Measurements from ENCODE around the gene TMPRSS7. TPM values are rescaled to one million over a fixed set of nuclear protein-coding genes. Genes with fewer than 3 reads are reported as not detected.
"Not testable (repeated sequence)": the region's sequence is repeated elsewhere in the genome, so short reads cannot be mapped to it uniquely, and the experiment has no call there.

The TMPRSS7 gene
- total RNA-seq, 1 donor from 2014 or later: not detected

DNA sequence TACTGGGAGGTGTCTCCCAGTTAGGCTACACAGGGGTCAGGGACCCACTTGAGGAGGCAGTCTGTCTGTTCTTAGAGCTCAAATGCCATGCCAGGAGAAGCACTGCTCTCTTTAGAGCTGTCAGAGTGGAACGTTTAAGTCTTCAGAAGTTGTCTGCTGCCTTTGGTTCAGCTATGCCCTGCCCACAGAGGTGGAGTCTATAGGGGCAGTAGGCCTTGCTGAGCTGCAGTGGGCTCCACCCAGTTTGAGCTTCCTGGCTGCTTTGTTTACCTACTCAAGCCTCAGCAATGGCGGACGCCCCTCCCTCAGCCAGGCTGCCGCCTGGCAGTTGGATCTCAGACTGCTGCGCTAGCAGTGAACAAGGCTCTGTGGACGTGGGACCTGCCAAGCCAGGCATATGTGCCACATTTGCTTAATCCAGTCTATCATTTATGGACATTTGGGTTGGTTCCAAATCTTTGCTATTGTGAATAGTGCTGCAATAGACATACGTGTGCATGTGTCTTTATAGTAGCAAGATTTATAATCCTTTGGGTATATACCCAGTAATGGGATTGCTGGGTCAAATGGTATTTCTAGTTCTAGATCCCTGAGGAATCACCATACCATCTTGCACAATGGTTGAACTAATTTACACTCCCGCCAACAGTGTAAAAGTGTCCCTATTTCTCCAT is 38.0 kb downstream of the TMPRSS7 start:
- DNase-seq: not testable (repeated sequence)

DNA sequence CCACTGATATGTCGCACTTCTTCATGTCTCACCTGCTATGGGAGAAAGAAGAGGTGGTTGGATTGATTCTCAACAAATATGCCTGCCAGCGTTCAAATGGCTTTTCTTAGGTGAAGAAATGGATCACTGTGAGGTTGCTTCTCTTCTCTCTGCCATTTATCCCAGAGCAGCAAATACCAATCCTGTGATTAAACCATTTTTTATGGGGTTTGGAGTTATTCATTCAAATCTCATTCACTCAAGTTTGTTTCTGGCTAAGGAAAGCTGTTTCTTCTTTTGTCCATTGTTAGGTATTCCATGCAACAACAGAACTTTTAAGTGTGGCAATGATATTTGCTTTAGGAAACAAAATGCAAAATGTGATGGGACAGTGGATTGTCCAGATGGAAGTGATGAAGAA is 39.5 kb downstream of the TMPRSS7 start:
- no peak for DNase-seq

DNA sequence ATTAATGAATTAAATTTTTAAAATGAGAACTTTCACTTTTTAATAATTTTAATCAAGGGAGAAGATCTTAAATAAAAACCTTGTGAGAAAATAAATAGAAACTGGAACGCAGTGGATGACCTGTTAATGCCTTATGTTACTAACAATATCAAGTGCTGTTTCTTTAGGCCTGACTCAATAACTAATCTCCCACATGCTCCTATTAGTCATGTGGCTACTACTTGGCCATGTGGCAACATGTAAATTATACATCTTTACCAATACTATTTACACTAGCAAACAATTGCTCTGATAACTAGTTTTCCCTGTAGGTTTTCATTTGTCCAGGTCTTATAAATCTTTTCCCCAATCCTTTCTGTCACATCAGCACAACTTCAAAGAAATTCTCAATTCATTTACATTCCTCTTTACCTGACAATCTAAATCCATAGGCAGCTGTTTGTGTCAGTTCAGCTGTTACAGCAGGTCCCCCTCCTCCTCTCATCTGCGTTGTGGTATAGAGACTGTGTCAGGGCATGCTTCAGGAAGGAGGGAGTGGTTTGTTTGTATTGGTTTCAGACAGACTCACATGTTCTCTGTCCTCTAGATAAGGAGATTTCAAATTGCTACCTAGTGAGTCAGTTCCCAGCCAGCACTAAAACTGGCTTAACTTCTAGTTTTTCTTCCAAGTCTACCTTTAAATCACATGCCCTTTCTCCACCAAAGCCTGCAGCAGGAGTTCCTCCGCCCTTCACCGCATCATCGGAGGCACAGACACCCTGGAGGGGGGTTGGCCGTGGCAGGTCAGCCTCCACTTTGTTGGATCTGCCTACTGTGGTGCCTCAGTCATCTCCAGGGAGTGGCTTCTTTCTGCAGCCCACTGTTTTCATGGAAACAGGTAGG is 40.3 kb downstream of the TMPRSS7 start:
- DNase-seq: peak; percentile 62

DNA sequence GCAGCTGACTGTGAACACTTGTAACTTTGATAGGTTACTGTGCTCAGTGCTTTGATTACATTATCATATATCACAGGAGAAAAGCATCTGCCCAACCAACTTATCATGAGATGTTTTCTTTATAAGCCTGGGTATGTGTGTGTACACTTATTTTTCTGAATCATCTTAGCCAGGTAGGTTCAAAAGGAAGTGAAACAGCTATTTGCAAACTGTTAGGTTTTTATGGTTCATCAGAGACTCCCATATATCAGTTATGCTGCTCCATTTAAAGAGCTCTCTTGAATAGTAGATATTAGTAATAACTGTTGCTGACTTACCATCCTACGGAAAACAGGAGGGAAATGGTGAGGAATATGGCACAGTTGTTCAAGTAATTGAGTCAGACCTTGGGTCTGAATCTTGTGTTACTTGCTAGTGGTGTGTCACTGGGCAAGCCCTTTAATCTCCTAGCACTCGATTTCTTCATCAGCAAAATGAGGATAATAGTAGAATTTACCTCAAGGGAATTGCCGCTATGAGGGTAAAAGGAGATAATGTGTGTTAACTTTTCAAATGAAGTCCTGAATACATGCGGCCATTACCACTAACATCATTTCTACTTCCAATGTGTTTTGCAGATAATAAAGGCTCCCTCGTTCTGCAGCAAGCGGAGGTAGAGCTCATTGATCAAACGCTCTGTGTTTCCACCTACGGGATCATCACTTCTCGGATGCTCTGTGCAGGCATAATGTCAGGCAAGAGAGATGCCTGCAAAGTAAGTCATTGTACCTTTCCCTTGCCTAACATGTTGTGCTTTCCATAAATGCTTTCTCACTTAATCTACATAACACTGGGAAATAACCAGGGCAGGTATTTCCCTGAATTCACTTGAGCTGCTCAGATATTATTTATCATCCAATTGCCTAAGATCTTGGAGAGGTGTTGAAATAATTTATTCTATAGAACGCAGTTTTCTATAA is 43.9 kb downstream of the TMPRSS7 start:
- DNase-seq: no peak

DNA sequence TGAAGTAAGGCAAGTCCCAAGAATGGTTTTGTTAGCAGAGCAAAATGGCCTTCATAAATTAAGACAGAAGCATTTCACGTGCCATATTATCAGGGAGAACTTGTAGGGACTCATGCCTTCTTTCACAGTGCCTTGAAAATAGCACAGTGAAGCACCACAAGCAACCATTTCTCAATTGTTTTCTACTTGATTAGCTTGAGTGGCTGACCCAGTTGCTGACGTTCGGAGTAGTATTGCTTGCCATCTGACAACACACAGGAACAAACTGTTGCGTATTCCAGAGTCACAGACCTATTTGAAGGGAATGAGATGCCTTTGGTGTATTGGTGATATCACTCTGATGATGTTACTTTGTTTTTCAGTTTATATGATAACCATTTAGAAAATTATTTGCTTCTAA is 48.7 kb downstream of the TMPRSS7 start:
- no peak for DNase-seq

DNA sequence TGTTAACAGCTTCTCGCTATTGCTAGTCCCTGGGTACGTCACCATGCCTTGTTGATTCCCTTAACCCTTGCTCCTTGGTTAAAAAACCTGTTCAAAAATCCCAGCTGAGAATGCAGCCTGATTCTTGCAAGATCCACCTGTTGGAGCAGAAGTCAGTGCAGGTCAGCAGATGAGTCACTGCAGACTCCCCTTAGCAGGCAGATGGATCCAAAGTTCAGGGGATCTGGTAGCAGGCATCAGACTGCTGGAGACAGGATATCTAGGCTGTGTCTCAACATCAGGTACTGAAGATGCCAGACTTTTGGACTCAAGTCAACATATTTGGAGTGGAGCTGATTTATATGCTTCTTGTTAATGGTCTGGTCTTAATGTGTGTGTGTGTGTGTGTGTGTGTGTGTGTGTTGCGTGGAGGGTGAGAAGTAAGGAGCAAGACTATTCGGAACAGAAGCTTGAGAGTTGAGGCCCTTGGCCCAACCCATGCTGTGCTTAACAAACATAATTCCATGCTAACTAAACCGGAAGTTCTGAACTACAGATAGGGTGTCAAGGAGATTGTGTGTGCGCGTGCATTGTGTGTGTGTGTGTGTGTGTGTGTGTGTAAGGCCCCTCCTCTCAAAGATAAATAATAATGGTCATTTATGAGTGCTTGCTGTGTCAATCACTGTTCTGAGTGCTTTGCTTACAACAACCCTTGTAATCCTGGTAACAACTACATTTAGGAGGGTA is 50.6 kb downstream of the TMPRSS7 start:
- DNase-seq: no peak

DNA sequence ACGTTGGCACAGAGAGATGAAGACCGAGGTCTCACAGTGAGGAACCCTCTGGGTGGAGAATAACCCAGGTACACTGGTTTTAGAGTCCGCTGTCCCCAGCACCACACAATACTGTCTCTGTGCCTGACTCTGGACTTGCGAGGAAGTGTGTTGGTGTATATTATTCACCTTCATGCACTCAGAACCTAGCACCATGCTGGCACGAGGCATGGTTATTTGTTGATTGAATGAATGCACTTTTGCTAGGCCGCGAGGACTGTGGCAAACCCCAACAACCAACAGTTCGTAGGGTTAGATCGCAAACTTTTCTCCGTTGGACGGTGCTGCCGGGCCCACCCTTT is 51.2 kb downstream of the TMPRSS7 start:
- no peak for DNase-seq

DNA sequence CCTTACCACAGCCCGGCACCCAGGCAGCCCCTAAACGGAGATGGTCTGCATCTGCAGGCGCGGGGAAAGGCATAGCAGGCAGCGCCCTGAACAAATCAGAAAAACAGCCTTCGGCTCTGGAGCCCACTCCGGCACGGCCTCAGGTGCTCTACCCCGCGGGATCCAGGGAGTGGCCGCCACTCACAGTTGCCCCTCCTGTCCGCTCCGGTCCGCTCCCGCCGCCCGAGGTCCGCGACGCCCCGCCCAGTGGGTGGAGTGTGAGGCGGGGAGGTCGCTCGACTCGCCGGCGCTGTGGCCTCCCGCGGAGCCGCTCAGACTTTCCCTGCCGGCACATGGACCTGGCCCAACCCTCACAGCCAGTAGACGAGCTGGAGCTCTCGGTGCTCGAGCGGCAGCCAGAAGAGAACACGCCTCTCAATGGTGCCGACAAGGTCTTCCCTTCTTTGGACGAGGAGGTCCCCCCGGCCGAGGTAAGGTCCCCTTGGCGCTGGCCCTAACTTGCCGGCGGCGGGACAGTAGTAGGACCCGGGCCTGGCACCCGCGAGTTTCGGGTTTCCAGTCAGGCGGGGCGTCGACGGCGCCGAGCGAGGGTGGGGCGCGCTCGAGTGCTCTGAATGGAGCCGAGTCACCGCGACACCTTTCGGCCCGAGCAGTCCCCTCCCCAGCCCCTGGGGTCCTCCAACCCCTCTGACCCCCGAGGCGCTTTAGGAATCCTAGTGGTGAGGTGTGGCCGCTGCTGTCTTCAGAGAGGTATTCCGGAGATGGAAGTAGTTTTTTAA is 51.7 kb downstream of the TMPRSS7 start, which contains the start of gene C3orf52:
C3orf52 (plus strand) TSS at position 314 of the 779 bp plus-strand sequence; CDS start at position 333, 19 bp downstream.
- DNase-seq: peak; percentile 82

DNA sequence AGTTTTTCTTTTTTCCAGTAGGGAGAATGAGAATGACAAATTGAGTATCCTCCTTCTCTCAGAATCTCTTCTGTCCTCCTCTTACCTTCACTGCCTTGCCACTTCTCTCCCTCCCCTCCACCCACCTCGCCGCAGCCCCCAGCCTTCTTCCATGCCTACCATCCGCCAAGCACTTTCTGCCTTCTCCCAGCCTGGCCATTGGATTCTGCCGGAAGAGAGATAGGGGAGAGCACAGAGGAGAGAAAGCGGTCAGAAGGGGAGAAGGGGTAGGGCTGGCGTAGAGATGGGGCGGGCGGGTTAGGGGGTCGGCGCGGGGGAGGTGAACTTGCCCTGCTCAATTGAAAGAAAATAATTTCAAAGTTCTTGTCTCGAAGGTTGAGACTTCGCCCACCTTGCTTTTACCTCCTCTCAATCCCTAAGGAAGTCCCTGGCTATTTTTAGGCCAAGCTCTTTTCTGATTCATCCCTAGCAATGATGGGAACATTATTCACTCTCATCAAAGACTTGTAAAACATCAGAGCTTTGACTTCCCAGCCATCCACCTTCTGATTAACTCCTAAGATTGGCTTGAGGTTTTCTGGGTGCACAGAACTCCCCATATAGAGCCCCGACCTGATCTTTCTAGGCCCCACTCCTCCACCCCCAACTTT is 52.5 kb downstream of the TMPRSS7 start:
- DNase-seq: no peak

DNA sequence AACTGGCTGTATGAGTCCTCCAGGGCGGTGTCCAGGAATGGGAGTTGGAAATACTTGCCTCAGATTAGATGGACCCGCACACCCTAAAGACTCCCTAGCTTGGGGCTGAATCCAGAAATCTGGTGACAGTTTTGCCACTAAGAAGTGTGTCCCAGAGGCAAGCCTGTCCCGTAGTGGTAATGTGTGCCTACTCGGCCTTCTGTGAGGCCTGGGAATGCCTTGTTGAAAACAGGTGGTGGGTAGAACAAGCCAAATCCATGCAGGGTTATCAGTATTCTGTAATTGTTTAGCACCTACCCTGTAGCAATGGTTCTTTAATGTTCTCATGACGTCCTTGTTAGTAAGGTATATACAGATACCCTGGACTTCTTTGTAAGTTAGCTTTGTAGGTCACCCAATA is 53.2 kb downstream of the TMPRSS7 start:
- no peak for DNase-seq

DNA sequence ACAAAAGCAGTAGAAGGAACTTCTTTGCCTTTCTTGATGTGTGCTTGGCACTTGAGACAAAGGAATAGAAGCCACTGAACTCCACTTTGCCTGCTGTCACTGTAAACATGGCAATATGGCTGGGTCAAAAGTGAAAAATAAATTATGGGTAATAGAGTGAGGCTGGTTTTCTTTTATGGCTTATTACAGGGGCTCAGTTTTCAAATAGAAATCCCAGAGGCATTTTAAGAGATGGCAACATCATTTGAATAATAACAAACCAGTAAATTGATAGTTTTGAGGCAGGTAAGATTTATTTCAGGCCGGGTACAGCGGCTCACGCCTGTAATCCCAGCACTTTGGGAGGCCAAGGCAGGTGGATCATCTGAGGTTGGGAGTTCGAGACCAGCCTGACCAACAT is 54.4 kb downstream of the TMPRSS7 start:
- DNase-seq: no peak

DNA sequence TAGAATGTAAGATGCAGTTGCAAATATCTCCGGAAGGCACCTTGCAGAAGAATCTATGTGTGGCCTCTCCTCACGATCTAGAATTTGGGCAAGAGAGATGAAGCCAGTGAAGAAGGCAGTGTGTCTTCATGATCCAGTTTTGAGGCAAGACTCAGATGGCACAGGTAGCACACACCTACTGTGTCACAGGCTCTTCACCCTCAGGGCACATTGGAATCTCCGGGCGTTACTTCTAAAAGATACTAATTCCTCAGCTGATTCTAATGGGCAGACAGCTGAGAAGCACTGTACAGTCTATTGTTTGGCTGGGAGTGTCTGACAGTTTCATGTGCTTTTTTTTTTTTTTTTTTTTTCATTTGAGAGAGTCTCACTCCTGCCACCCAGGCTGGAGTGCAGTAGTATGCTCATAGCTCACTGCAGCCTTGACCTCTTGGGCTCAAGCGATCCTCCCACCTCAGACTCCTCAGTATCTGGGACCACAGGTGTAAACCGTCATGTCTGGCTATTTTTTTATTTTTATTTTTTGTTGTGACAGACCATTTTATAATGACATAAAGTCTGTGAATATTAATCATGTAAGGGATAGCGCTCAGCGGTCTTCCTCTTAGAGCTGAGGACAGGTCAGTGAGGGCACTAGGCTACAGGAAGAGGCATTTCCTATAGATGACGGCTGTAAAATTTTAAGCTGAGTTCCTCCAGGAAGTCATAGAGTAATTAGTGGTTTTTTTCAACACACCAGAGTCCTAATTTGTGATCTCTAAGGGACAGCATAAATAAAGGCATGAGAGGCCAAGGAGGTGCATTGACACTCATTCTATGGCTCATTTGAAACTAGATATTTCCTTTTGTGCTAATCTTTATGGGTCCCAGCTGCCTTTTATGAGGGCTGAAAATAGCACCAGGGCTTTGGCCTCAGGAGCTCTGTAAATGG is 55.7 kb downstream of the TMPRSS7 start:
- no peak for DNase-seq

DNA sequence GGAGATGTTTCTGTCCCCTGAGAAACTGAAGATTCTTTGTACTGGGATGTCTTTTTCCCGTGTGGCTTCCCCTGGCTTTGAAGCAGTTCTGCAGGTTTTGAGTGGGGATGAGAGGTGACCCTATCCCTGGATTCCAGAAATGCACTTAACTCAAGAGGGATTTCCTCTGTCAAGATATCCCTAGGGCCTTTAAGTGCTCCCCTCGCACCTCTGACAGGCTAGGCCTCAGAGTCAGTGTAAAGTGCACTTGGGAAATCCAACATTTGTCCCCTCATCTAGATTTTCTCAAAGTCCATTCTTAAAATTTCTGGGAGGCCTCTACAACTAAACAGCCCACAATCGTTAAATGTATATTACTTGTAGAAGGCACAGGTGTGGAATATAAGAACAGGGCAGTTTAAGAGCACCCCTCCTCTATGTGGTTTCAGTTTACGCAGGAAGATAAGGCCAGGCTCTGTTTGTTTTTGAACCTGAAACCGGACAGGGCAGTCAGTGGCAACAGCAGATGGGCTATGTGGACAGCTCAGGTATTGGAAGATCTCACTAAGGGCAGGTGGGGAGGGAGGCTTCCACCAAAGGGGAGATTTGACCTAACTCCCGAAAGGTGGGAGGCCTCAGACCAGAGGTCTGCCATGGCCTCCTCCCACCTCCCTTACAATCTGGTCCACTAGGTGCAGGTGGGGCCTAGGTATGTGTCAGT is 56.5 kb downstream of the TMPRSS7 start:
- DNase-seq: no peak

DNA sequence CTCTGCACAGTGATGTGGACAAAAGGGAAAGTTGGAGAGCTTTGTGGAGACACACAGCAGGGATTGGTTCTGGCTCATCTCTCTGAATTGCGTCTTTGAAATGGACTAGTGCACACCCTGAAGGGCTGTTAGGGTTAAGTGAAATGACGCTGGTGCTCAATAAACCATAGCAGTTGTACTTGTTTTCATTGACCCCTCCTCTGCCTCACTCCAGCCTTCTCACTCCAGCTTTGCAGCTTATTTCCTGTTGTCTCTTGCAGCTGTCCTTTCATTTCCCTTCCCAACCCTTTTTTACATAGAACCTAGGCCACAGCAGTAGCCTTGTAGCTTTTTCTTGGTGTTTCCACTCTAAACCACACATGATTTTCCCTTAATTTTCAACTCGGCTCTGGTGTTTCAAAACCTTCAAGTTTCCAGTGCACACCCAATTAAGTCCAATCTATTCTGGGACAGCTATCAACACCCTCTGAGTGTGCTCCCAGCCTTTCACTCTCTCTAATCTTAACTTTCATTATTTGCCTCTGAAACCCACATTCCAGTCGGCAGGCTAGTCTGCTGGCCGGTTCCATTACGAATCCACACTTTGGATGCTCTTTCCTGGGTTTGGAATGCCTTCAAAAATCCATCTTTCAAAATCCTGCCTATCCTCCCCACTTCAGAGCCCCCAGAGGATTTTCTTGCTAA is 58.1 kb downstream of the TMPRSS7 start:
- DNase-seq: no peak

DNA sequence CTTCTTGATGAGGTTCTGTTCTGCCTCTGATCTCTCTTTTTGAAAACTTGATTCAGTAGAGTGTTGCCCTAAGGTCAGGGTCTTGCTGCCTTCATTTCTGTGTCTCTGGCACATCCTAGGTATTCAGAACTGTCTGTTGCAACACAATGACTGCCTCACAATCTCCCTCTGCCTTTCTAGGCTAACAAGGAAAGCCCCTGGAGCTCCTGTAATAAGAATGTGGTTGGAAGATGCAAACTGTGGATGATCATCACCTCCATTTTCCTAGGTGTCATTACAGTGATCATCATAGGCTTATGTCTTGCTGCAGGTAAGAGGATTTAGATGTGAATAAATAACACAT is 58.6 kb downstream of the TMPRSS7 start:
- no peak for DNase-seq

DNA sequence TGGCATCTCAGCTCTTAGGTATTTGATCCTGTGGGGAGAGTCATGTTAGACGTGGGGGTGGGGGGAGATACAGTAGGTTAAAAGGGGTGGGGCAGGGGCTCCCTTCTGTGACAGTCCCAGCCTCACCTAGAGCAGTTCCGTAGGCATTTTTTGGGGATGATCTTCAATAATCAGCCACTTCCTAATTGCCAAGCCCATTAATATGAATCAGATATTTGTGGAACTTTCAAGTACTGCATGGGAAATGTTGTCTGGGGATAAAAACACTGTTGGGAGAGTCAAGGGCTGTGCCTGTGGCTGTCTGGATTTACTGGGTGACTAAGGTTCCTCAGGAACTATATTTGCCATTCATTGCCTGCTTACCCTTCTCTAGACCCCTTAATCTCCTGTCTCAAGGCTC is 61.2 kb downstream of the TMPRSS7 start:
- no peak for DNase-seq

DNA sequence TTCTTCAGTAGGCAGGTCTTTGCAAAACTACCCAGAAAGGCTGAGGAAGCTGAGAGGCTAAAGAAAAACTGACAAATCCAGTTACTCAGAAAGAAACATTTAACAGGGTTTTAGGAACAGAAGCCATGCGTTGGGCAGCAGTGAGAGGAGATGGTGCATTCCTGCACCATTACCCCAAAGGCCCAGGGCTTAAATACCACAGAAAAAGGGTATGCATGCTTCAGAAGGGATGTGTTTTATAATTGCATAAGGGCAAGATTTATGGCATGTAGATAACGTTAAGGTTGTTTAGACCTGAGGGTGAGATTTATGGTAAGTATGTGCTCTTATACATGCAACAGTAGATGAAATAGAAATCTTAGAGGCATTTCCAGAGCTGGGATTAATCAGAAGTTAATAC is 61.6 kb downstream of the TMPRSS7 start:
- DNase-seq: no peak

DNA sequence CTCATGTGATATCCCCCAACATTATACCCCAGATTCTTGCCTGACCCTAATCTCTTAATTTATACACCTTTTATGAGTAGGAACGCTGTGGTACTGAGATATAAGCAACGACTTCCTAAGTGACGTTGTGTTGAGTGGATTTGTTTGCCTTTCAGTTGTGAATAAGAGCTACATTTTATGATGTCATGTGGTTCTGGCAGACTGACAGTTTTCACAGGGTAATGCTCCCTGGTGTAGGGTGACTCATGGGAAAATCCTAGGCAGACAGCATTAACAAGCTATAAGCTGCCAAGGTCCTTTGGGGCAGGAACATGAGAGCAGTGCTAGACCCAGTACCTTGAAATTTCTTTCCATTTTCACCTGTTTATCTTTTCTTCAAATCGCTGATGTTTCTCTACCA is 62.8 kb downstream of the TMPRSS7 start:
- no peak for DNase-seq

Data from tongue (tissue), 2 donors.